Muscle layer of colon (tissue), 2 donors: Measurements from ENCODE around the gene OR5D18.

ENCODE experiments used
- H3K27ac ChIP-seq: one replicate; pipeline ENCODE4 v1.7.0; 2013; ENCODE audit warnings: low read depth, mild to moderate bottlenecking, low read length, moderate library complexity
- H3K27me3 ChIP-seq, 2 donors: one replicate each; pipeline ENCODE4 v1.7.0; 2013; ENCODE audit warnings: low read length in 2 of 2, mild to moderate bottlenecking in 2 of 2; ENCODE audit not compliant: insufficient read depth in 2 of 2, control insufficient read depth in 1 of 2
- H3K36me3 ChIP-seq: one replicate; pipeline ENCODE4 v1.7.0; 2013; ENCODE audit warnings: mild to moderate bottlenecking, low read length; ENCODE audit not compliant: insufficient read depth
- H3K4me1 ChIP-seq: one replicate; pipeline ENCODE4 v1.7.0; 2013; ENCODE audit warnings: mild to moderate bottlenecking, low read length; ENCODE audit not compliant: insufficient read depth
- H3K4me3 ChIP-seq, 2 donors: one replicate each; pipeline ENCODE4 v1.7.0; 2013; ENCODE audit warnings: low read length in 2 of 2, low read depth in 1 of 2, mild to moderate bottlenecking in 1 of 2, moderate library complexity in 1 of 2
- H3K9ac ChIP-seq: one replicate; pipeline ENCODE4 v1.7.0; 2013; ENCODE audit warnings: low read length
- H3K9me3 ChIP-seq: one replicate; pipeline ENCODE4 v1.7.0; 2013; ENCODE audit warnings: mild to moderate bottlenecking, low read length
- donor health status: abdominal sarcoma.
- donor health status: Adenocarcinoma of cecum.

The OR5D18 gene

DNA sequence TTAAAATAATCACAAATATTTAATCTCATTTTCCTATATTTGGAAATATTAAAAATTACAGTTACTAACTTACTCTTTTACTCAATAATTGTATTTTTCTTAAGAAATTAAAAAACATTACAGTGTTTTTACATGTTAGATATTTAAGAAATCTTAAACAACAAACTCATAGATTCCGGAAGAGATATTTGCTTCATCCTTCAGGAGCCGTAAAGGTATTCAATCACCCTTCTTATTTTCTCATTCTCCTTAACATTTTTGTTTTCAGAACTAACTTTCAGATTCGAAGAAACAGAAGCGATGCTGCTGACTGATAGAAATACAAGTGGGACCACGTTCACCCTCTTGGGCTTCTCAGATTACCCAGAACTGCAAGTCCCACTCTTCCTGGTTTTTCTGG, at the start of gene OR5D18:
OR5D18 (plus strand) TSS at position 301 of the 400 bp plus-strand sequence; CDS start at position 301, 0 bp downstream.
- Histone ChIP-seq H3K9me3 (no peaks in the 10 kb centered on the region), H3K36me3 (no peaks in the 10 kb centered on the region), H3K4me1 (no peaks in the 10 kb centered on the region), H3K27me3 (no peaks in the 10 kb centered on the region), H3K27ac (no peak within 1 kb of the TSS), H3K9ac (no peak within 1 kb of the TSS), H3K4me3 (no peak within 1 kb of the TSS)

DNA sequence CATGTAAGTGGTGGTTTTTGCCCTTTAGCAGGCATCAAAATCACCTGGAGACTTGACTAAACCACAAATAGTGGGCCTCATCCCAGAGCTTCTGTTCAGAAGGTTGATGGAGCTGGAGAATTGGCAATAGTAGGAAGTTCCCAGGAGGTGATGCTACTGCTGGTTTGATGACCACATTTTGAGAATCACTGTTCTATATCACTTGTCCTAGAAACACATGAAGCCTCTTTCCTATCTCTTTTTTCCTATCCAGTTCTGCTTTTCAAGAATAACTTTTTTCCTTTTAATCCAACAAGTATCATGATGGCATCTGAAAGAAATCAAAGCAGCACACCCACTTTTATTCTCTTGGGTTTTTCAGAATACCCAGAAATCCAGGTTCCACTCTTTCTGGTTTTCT, 46.3 kb upstream of the OR5D18 start, which contains the start of gene OR5D13:
OR5D13 (plus strand) TSS at position 301 of the 400 bp plus-strand sequence; CDS start at position 301, 0 bp downstream.
- no peak within 1 kb of the TSS for H3K4me3 ChIP-seq
- no peak within 1 kb of the TSS for H3K27ac ChIP-seq
- H3K36me3 ChIP-seq: no peaks in the 10 kb centered on the region
- no peaks in the 10 kb centered on the region for H3K9me3 ChIP-seq
- no peak within 1 kb of the TSS for H3K9ac ChIP-seq
- no peaks in the 10 kb centered on the region for H3K27me3 ChIP-seq
- H3K4me1 ChIP-seq: no peaks in the 10 kb centered on the region

DNA sequence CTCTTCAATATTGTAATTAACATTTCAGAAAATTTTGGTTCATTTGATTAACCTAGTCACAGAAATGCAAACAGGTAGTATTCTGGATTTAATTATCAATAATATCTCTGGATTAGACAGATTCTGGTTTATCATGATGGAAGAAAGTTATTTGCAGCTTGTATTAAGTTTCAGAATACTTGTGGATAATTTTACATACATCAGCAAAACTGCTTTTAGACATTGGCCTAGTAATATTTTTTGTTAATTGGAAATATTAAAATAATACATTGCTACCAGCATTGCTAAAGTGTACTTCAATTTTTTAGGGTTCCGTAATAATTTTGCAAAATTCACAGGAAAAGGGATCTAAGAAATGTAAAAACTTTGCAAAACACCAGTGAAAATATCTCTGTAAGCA, 27.8 kb upstream of the OR5D18 start:
- H3K4me1 ChIP-seq: no peaks in the 10 kb centered on the region
- H3K27ac ChIP-seq: no peak overlapping the region
- H3K9me3 ChIP-seq: no peaks in the 10 kb centered on the region
- H3K27me3 ChIP-seq: no peaks in the 10 kb centered on the region
- no peak overlapping the region for H3K9ac ChIP-seq
- H3K4me3 ChIP-seq: no peak overlapping the region
- no peaks in the 10 kb centered on the region for H3K36me3 ChIP-seq

DNA sequence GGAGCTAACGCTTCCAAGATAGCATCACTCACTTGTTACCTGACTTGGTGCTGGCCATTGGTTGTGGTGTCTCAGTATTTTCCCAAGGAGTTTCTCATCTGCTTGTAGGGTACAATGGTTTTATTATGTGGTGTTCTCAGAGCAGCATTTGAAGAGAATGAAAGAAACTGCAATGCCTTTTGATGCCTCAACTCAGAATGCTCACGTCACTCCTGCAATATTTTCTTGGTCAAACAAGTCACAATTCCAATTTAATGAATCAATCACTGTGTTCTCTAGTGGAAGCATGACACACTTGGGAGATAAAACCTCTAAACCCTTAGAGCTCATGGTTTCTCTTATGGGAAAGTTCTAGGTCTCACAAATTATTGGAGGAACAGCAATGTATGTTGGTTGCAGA, 26.1 kb upstream of the OR5D18 start:
- H3K27me3 ChIP-seq: no peaks in the 10 kb centered on the region
- no peak overlapping the region for H3K9ac ChIP-seq
- H3K27ac ChIP-seq: no peak overlapping the region
- no peaks in the 10 kb centered on the region for H3K9me3 ChIP-seq
- no peaks in the 10 kb centered on the region for H3K4me1 ChIP-seq
- no peaks in the 10 kb centered on the region for H3K36me3 ChIP-seq
- no peak overlapping the region for H3K4me3 ChIP-seq

DNA sequence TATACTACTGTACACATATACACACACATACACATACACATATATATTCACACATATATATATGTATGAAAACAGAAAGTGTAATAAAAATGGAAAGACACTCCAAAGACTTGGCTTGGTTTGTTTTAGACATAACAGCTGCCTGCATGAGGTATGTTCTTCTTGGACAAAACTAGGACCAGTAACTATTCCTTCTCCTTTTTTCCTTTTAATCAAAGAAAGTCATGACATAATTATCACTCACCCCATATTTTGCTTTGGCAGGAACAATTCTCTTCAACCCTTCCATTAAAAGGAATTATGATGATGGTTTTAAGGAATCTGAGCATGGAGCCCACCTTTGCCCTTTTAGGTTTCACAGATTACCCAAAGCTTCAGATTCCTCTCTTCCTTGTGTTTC, 24.2 kb upstream of the OR5D18 start, which contains the start of gene OR5D14:
OR5D14 (plus strand) TSS at position 301 of the 400 bp plus-strand sequence; CDS start at position 301, 0 bp downstream.
- H3K27ac ChIP-seq: no peak within 1 kb of the TSS
- H3K9ac ChIP-seq: no peak within 1 kb of the TSS
- H3K4me1 ChIP-seq: no peaks in the 10 kb centered on the region

DNA sequence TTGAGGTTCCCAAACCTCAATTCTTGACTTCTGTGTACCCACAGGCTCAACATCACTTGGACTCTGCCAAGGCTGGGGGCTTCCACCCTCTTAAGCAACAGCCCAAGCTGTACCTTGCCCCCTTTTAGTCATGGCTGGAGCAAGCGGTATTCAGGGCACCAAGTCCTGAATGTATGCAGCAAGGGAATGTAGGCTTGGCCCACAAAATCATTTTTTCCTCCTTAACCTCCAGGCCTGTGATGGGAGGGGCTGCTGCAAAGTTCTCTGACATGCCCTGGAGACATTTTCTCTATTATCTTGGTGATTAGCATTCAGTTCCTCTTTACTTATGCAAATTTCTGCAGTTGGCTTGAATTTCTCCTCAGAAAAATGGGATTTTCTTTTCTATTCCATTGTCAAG, 13.2 kb upstream of the OR5D18 start:
- Histone ChIP-seq H3K4me1 (no peaks in the 10 kb centered on the region), H3K9me3 (no peaks in the 10 kb centered on the region), H3K9ac (no peak overlapping the region), H3K27ac (no peak overlapping the region), H3K27me3 (no peaks in the 10 kb centered on the region), H3K36me3 (no peaks in the 10 kb centered on the region), H3K4me3 (no peak overlapping the region)

More for the DNA sequence above, 24.2 kb upstream of the OR5D18 start, which contains the start of gene OR5D14:
- H3K4me3 ChIP-seq: no peak within 1 kb of the TSS
- H3K9me3 ChIP-seq: no peaks in the 10 kb centered on the region
- H3K27me3 ChIP-seq: no peaks in the 10 kb centered on the region
- H3K36me3 ChIP-seq: no peaks in the 10 kb centered on the region

DNA sequence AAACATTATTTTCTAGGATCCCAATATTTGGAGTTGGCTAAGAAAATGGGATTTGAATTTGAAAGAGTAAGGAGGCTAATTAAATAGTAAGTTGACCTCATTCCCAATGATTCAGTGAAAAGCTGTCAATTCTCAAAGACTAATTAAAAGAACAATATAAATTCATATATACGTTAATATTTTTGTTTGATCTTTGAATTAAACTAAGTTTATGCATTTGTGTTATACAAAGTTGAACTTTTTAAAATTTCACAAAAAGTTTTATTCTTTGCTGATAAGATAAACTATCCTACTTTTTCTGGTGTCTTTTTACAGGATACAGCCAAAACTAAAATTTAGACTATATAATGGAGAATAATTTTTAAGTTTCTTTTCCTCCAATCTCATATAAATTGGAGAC, 8.4 kb upstream of the OR5D18 start, which contains the start of gene OR5L1:
OR5L1 (plus strand) TSS at position 301 of the 400 bp plus-strand sequence. CDS start 100 bp downstream, outside the sequence.
- H3K9me3 ChIP-seq: no peaks in the 10 kb centered on the region

DNA sequence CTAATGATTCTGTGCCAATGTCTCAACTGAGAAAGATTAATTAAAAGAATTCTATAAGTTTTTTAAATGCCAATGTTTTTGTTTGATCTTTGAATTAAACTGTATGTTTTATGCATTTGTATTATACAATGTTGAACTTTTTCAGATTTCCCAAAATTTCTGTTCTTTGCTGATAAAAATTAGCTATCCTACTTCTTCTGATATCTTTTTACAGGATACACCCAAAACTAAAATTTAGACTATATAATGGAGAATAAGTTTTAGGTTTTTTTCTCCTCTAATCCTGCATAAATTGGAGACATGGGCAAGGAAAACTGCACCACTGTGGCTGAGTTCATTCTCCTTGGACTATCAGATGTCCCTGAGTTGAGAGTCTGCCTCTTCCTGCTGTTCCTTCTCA, 7.5 kb downstream of the OR5D18 start, which contains the start of gene OR5L2:
OR5L2 (plus strand) TSS at position 301 of the 400 bp plus-strand sequence; CDS start at position 301, 0 bp downstream.
- H3K27ac ChIP-seq: no peak within 1 kb of the TSS
- H3K9ac ChIP-seq: no peak within 1 kb of the TSS
- no peak within 1 kb of the TSS for H3K4me3 ChIP-seq
- no peaks in the 10 kb centered on the region for H3K36me3 ChIP-seq
- H3K9me3 ChIP-seq: no peaks in the 10 kb centered on the region
- no peaks in the 10 kb centered on the region for H3K27me3 ChIP-seq
- no peaks in the 10 kb centered on the region for H3K4me1 ChIP-seq

More for the DNA sequence above, 8.4 kb upstream of the OR5D18 start, which contains the start of gene OR5L1:
- no peak within 1 kb of the TSS for H3K27ac ChIP-seq
- H3K4me1 ChIP-seq: no peaks in the 10 kb centered on the region
- no peaks in the 10 kb centered on the region for H3K36me3 ChIP-seq
- H3K27me3 ChIP-seq: no peaks in the 10 kb centered on the region
- no peak within 1 kb of the TSS for H3K4me3 ChIP-seq
- no peak within 1 kb of the TSS for H3K9ac ChIP-seq

DNA sequence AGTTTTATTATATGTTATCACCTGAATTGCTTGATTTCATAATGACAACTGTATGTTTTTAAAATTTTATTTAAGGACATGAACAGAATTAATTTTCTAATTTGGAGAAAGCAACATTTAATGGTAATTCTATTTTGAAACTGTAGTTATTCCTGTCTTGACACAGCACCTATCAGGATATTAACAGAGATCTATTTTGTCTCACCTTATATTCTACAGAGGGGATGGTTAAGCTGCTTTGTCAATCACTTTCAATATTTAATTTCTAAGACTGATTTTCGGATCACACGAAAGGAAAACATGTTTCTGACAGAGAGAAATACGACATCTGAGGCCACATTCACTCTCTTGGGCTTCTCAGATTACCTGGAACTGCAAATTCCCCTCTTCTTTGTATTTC, 19.0 kb downstream of the OR5D18 start, which contains the start of gene OR5D16:
OR5D16 (plus strand) TSS at position 301 of the 400 bp plus-strand sequence; CDS start at position 301, 0 bp downstream.
- H3K4me3 ChIP-seq: no peak within 1 kb of the TSS
- no peaks in the 10 kb centered on the region for H3K9me3 ChIP-seq
- H3K27me3 ChIP-seq: no peaks in the 10 kb centered on the region
- H3K36me3 ChIP-seq: no peaks in the 10 kb centered on the region
- H3K9ac ChIP-seq: no peak within 1 kb of the TSS
- no peak within 1 kb of the TSS for H3K27ac ChIP-seq
- H3K4me1 ChIP-seq: no peaks in the 10 kb centered on the region

DNA sequence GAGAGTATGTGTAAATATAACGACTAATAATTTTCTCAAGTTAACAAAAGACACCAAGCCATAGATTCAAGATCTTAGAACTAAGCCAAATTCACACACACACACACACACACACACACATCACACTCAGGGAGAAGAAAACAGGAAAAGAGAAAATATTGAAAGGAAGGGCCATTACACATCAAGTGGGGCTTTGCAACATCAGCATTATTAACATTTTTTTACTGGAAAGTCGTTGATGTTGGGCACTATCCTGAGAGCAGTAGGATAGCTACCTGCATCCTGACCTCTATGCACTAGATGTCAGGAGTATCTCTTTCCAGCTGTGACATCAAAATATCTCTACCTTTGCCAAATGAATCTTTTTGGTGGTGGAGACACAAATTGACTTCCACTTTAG, 28.0 kb downstream of the OR5D18 start:
- H3K27ac ChIP-seq: no peak overlapping the region
- no peaks in the 10 kb centered on the region for H3K27me3 ChIP-seq
- H3K9ac ChIP-seq: no peak overlapping the region
- H3K4me3 ChIP-seq: no peak overlapping the region
- no peaks in the 10 kb centered on the region for H3K36me3 ChIP-seq
- H3K9me3 ChIP-seq: no peaks in the 10 kb centered on the region
- H3K4me1 ChIP-seq: no peaks in the 10 kb centered on the region

DNA sequence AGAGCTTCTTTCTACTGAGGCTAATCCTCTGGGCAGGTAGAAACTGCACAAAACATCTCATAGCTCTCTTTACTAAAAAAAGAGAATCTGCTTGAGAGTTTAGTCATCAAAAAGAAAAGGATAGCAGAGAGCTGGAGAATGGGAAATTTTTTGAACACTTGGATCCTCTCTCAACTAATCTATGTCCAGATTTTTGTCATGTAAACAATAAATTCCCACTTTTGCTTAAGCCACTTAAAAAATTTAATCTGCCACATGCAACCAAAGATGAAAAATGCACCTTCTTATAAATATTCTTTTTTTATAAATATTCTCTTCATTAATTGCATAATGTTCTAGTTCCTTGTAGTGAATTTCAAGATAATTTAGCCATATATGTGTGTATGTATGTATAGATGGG, 29.6 kb downstream of the OR5D18 start:
- Histone ChIP-seq H3K27ac (no peak overlapping the region), H3K9me3 (no peaks in the 10 kb centered on the region), H3K4me3 (no peak overlapping the region), H3K9ac (no peak overlapping the region), H3K27me3 (no peaks in the 10 kb centered on the region), H3K4me1 (no peaks in the 10 kb centered on the region), H3K36me3 (no peaks in the 10 kb centered on the region)

DNA sequence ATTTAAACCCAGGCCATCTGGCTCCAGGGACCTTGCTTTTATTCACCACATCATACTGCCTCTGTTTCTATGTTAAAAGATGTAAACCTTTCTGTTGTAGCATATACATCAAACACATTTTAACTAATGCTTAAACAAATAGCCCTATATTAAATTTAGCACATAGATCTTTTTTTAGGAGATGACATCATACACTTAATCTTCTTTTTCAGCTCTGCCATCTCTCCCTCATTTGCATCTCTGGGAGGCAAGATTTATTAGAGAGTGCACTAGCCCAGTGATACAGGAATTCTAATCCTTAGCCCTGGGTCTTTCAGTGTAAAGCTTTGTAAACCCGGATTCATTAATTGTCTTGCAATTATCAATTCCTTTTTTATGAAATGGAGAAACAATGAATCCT, 32.7 kb downstream of the OR5D18 start:
- Histone ChIP-seq H3K9ac (no peak overlapping the region), H3K27me3 (no peaks in the 10 kb centered on the region), H3K9me3 (no peaks in the 10 kb centered on the region), H3K36me3 (no peaks in the 10 kb centered on the region), H3K27ac (no peak overlapping the region), H3K4me1 (no peaks in the 10 kb centered on the region), H3K4me3 (no peak overlapping the region)
